Astrocyte (in vitro differentiated cells and primary cell): Measurements from ENCODE around the gene SCAMP4. TPM values are rescaled to one million over a fixed set of nuclear protein-coding genes. Genes with fewer than 3 reads are reported as not detected.

Source experiments
- DNase-seq: peaks from one replicate; pipeline ENCODE4 v3.0.0-alpha.2; 2010; ENCODE audit warnings: low read depth
- FAIRE-seq: peaks from 2 replicates; lab custom pipeline; 2011; peaks lifted over from hg19 to GRCh38; lab: Jason Lieb, UNC
- H2AFZ ChIP-seq: 2 replicates; pipeline ENCODE4 v1.6.0; 2012; ENCODE audit warnings: low read depth, low read length, inconsistent platforms
- H3K27ac ChIP-seq: 2 replicates; pipeline ENCODE4 v1.5.1; 2011; ENCODE audit warnings: low read depth, low read length, inconsistent platforms
- H3K27me3 ChIP-seq: 2 replicates; pipeline ENCODE4 v1.6.0; 2011; ENCODE audit warnings: low read length, inconsistent platforms; ENCODE audit not compliant: insufficient read depth
- H3K36me3 ChIP-seq: 2 replicates; pipeline ENCODE4 v1.5.1; 2011; ENCODE audit warnings: low read length, inconsistent platforms; ENCODE audit not compliant: insufficient read depth
- H3K4me1 ChIP-seq: 2 replicates; pipeline ENCODE4 v1.5.1; 2011; ENCODE audit warnings: low read length, inconsistent platforms; ENCODE audit not compliant: insufficient read depth
- H3K4me2 ChIP-seq: 2 replicates; pipeline ENCODE4 v1.6.0; 2012; ENCODE audit warnings: low read length, inconsistent platforms
- H3K4me3 ChIP-seq: 2 replicates; pipeline ENCODE4 v1.5.1; 2011; ENCODE audit warnings: low read depth, mild to moderate bottlenecking, low read length, inconsistent platforms; ENCODE audit not compliant: insufficient read depth
- H3K79me2 ChIP-seq: 2 replicates; pipeline ENCODE4 v1.6.0; 2012; ENCODE audit warnings: mild to moderate bottlenecking, low read length, inconsistent platforms; ENCODE audit not compliant: insufficient read depth
- H3K9ac ChIP-seq: 2 replicates; pipeline ENCODE4 v1.6.0; 2012; ENCODE audit warnings: mild to moderate bottlenecking, low read length, inconsistent platforms
- H3K9me3 ChIP-seq: 2 replicates; pipeline ENCODE4 v1.5.1; 2012; ENCODE audit warnings: low read depth, mild to moderate bottlenecking, low read length, inconsistent platforms; ENCODE audit not compliant: insufficient read depth
- H4K20me1 ChIP-seq: 2 replicates; pipeline ENCODE4 v1.6.0; 2012; ENCODE audit warnings: low read length, inconsistent platforms; ENCODE audit not compliant: insufficient read depth
- H3K27ac Mint-ChIP-seq: one replicate; pipeline ENCODE4 v1.8.0; 2021; ENCODE audit warnings: mild to moderate bottlenecking, mixed read lengths; ENCODE audit not compliant: unreplicated experiment
- H3K27me3 Mint-ChIP-seq: one replicate; pipeline ENCODE4 v1.8.0; 2021; ENCODE audit warnings: low read depth, mixed read lengths; ENCODE audit not compliant: unreplicated experiment
- H3K36me3 Mint-ChIP-seq: one replicate; pipeline ENCODE4 v1.8.0; 2021; ENCODE audit warnings: low read depth, mixed read lengths; ENCODE audit not compliant: unreplicated experiment
- H3K4me1 Mint-ChIP-seq: one replicate; pipeline ENCODE4 v1.8.0; 2021; ENCODE audit warnings: low read depth, mixed read lengths; ENCODE audit not compliant: unreplicated experiment
- H3K4me3 Mint-ChIP-seq: one replicate; pipeline ENCODE4 v1.8.0; 2021; ENCODE audit warnings: mild to moderate bottlenecking, moderate library complexity, mixed read lengths; ENCODE audit not compliant: unreplicated experiment
- H3K9me3 Mint-ChIP-seq: one replicate; pipeline ENCODE4 v1.8.0; 2021; ENCODE audit warnings: mild to moderate bottlenecking, mixed read lengths; ENCODE audit not compliant: unreplicated experiment
- CTCF ChIP-seq: IDR thresholded peaks from 2 replicates; pipeline ENCODE4 v1.5.1; 2011; ENCODE audit warnings: low read depth, mild to moderate bottlenecking, inconsistent platforms, low read length, moderate library complexity; ENCODE audit not compliant: insufficient read depth
- EZH2 ChIP-seq: IDR thresholded peaks from 2 replicates; pipeline ENCODE4 v1.6.1; 2012; ENCODE audit warnings: mild to moderate bottlenecking, low read length, inconsistent platforms; ENCODE audit not compliant: insufficient read depth
- total RNA-seq: library from RNA; stranded (reverse); gene quantifications from 2 replicates; pipeline ENCODE4 v1.2.1, GENCODE V29; 2021

SCAMP4 gene
- total RNA-seq, 1 donor from 2014 or later: 72.2 TPM

GRCh38 chr19:1918975-1919374, 13.8 kb downstream of the SCAMP4 start:
- Histone ChIP-seq H3K4me2 (no peak overlapping the region), H3K27ac (no peak overlapping the region), H3K9ac (no peak overlapping the region), H3K79me2 (peaks cover 6% of the 10 kb centered on the region), H3K9me3 (no peaks in the 10 kb centered on the region), H3K27me3 (no peaks in the 10 kb centered on the region), H4K20me1 (peaks cover 19% of the 10 kb centered on the region), H2AFZ (no peak overlapping the region), H3K36me3 (peaks cover 3% of the 10 kb centered on the region), H3K4me1 (no peaks in the 10 kb centered on the region), H3K4me3 (no peak overlapping the region)
- DNase-seq: no peak
- Mint-ChIP-seq H3K4me3 (no peak overlapping the region), H3K9me3 (no peaks in the 10 kb centered on the region), H3K36me3 (peaks cover 2% of the 10 kb centered on the region), H3K27ac (no peak overlapping the region), H3K27me3 (no peaks in the 10 kb centered on the region), H3K4me1 (no peaks in the 10 kb centered on the region)
- TF ChIP-seq CTCF (no peak), EZH2 (no peak)
- FAIRE-seq: no peak

- FAIRE-seq: no peak
- Mint-ChIP-seq H3K9me3 (no peaks in the 10 kb centered on the region), H3K27ac (no peak overlapping the region), H3K36me3 (peaks cover 2% of the 10 kb centered on the region), H3K4me3 (no peak overlapping the region), H3K4me1 (no peaks in the 10 kb centered on the region), H3K27me3 (no peaks in the 10 kb centered on the region)
- Histone ChIP-seq H3K27ac (no peak overlapping the region), H3K4me3 (no peak overlapping the region), H3K27me3 (no peaks in the 10 kb centered on the region), H3K9me3 (no peaks in the 10 kb centered on the region), H3K36me3 (peaks cover 3% of the 10 kb centered on the region), H3K79me2 (no peaks in the 10 kb centered on the region), H3K4me2 (no peak overlapping the region), H3K4me1 (no peaks in the 10 kb centered on the region), H3K9ac (no peak overlapping the region), H2AFZ (no peak overlapping the region), H4K20me1 (peaks cover 4% of the 10 kb centered on the region)
- DNase-seq: no peak
- TF ChIP-seq EZH2 (no peak), CTCF (no peak)
Measured at GRCh38 chr19:1920644-1921043, 15.4 kb downstream of the SCAMP4 start.

- H3K27me3 Mint-ChIP-seq: no peaks in the 10 kb centered on the region
- Histone ChIP-seq H3K9me3 (no peaks in the 10 kb centered on the region), H4K20me1 (peaks cover 4% of the 10 kb centered on the region), H2AFZ (no peak overlapping the region), H3K36me3 (peaks cover 3% of the 10 kb centered on the region), H3K27me3 (no peaks in the 10 kb centered on the region), H3K4me1 (no peaks in the 10 kb centered on the region), H3K79me2 (no peaks in the 10 kb centered on the region), H3K4me2 (no peak overlapping the region), H3K4me3 (no peak overlapping the region), H3K27ac (no peak overlapping the region), H3K9ac (no peak overlapping the region)
- H3K4me1 Mint-ChIP-seq: no peaks in the 10 kb centered on the region
- H3K9me3 Mint-ChIP-seq: no peaks in the 10 kb centered on the region
- no peak for DNase-seq
- peaks cover 2% of the 10 kb centered on the region for H3K36me3 Mint-ChIP-seq
- H3K4me3 Mint-ChIP-seq: no peak overlapping the region
- TF ChIP-seq EZH2 (no peak), CTCF (no peak)
- H3K27ac Mint-ChIP-seq: no peak overlapping the region
- FAIRE-seq: no peak
Measured at GRCh38 chr19:1921326-1921725, 16.1 kb downstream of the SCAMP4 start.
